Muscle layer of colon (tissue), 2 donors: ENCODE data around the gene PAN2.
"Not testable (repeated sequence)": the region's sequence is repeated elsewhere in the genome, so short reads cannot be mapped to it uniquely, and the experiment has no call there.

Source experiments
- H3K27ac ChIP-seq: one replicate; pipeline ENCODE4 v1.7.0; 2013; ENCODE audit warnings: low read depth, mild to moderate bottlenecking, low read length, moderate library complexity
- H3K27me3 ChIP-seq, 2 donors: one replicate each; pipeline ENCODE4 v1.7.0; 2013; ENCODE audit warnings: low read length in 2 of 2, mild to moderate bottlenecking in 2 of 2; ENCODE audit not compliant: insufficient read depth in 2 of 2, control insufficient read depth in 1 of 2
- H3K36me3 ChIP-seq: one replicate; pipeline ENCODE4 v1.7.0; 2013; ENCODE audit warnings: mild to moderate bottlenecking, low read length; ENCODE audit not compliant: insufficient read depth
- H3K4me1 ChIP-seq: one replicate; pipeline ENCODE4 v1.7.0; 2013; ENCODE audit warnings: mild to moderate bottlenecking, low read length; ENCODE audit not compliant: insufficient read depth
- H3K4me3 ChIP-seq, 2 donors: one replicate each; pipeline ENCODE4 v1.7.0; 2013; ENCODE audit warnings: low read length in 2 of 2, low read depth in 1 of 2, mild to moderate bottlenecking in 1 of 2, moderate library complexity in 1 of 2
- H3K9ac ChIP-seq: one replicate; pipeline ENCODE4 v1.7.0; 2013; ENCODE audit warnings: low read length
- H3K9me3 ChIP-seq: one replicate; pipeline ENCODE4 v1.7.0; 2013; ENCODE audit warnings: mild to moderate bottlenecking, low read length
- donor health status: abdominal sarcoma.
- donor health status: Adenocarcinoma of cecum.

The PAN2 gene

DNA sequence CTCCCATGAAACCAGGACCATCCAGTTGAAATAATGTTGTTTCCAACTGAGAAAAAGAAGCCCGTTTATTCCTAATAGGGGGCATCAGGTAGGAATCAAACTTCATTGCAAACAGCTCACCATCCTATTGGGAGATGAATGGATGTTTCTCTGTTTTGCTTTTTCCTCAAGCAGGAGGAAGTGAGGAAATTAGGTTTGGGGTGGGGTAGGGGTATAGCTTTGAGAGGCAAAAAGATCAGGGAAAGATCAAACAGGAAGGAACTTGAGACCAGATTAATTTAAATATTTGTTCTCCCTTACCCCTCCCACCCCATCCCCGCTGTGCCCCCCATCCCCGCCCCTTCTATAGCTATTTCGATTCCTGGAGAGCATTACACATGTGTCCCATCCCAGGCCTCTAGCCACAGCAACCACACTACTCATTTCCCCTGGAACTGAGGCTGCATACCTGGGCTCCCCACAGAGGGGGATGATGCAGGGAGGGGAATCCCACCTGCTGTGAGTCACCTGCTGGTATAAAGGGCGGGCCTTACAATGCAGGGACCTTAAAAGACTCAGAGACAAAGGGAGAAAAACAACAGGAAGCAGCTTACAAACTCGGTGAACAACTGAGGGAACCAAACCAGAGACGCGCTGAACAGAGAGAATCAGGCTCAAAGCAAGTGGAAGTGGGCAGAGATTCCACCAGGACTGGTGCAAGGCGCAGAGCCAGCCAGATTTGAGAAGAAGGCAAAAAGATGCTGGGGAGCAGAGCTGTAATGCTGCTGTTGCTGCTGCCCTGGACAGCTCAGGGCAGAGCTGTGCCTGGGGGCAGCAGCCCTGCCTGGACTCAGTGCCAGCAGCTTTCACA is 4.7 kb upstream of the PAN2 start, which contains the start of gene IL23A:
Gene IL23A (plus strand): TSS at position 577 of the 850 bp plus-strand sequence. CDS start 161 bp downstream, at position 738.
- Histone ChIP-seq H3K9me3 (no peaks in the 10 kb centered on the region), H3K27ac (no peak within 1 kb of the TSS), H3K36me3 (peaks cover 13% of the 10 kb centered on the region)

DNA sequence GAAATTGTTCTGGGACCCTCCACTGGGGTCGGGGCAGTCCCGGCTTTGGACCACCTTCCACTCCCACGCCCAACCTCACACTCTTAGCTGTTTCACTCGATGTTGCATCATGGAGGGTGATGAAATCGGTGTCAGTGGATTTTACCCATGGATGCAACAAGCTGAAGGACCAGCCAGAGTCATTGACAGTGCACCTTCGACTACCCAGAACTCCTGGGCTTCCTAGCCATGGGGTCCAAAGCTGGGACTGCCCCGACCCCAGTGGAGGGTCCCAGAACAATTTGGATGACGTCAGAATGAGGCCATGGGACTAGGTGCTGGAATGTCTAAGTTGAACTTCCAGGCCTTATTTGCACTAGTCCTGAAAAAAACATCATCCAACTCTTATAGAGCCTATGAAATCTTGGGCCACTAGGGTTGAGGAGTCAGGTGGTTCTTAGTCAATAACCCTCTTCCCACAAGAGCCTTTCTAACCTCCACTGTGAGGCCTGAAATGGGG is 4.0 kb upstream of the PAN2 start:
- H3K9me3 ChIP-seq = no peaks in the 10 kb centered on the region
- H3K27me3 ChIP-seq = no peaks in the 10 kb centered on the region
- peaks cover 6% of the 10 kb centered on the region for H3K36me3 ChIP-seq
- no peak overlapping the region for H3K4me3 ChIP-seq
- peaks cover 11% of the 10 kb centered on the region for H3K4me1 ChIP-seq
- no peak overlapping the region for H3K27ac ChIP-seq
- H3K9ac ChIP-seq = no peak overlapping the region

More for the DNA sequence above, 4.7 kb upstream of the PAN2 start, which contains the start of gene IL23A:
- no peak within 1 kb of the TSS for H3K4me3 ChIP-seq
- H3K27me3 ChIP-seq = no peaks in the 10 kb centered on the region
- no peak within 1 kb of the TSS for H3K9ac ChIP-seq
- peaks cover 5% of the 10 kb centered on the region for H3K4me1 ChIP-seq

DNA sequence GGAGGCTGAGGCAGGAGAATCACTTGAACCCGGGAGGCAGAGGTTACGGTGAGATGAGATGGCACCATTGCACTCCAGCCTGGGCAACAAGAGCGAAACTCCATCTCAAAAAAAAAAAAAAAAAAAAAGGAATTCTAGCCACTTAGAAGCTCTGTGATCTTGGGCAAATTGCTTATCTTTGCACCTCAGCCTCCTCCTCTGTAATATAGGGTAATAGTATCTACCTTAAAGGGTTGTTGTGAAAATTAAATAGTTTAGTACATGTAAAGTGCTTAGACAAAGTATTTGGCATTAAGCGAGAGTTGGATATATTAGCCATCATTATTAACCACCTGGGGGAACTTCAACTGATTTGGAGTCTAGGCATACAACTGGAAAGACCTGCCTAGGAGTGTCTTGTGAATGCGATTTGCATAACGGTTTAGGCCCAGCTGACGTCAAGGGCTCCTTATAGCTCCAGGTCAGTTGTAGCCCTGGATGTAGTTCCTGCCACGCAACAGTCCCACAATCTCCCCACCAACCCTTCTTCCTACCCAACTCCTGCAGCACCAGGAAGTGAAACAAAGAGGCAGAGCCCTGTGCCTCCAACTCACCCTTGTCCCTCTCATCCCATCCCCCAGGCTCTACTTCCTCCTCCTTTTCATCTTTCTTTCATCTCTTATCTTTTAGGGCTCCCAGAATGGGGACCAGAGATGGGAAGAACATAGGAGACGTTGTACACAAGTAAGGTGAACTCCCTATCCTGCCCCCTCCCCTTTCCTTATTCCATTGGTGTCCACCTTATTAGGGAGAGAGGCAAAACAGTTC is 2.8 kb upstream of the PAN2 start:
- Histone ChIP-seq H3K4me3 (no peak overlapping the region), H3K9ac (no peak overlapping the region), H3K4me1 (peaks cover 14% of the 10 kb centered on the region), H3K36me3 (peaks cover 4% of the 10 kb centered on the region), H3K9me3 (no peaks in the 10 kb centered on the region), H3K27ac (no peak overlapping the region), H3K27me3 (no peaks in the 10 kb centered on the region)

DNA sequence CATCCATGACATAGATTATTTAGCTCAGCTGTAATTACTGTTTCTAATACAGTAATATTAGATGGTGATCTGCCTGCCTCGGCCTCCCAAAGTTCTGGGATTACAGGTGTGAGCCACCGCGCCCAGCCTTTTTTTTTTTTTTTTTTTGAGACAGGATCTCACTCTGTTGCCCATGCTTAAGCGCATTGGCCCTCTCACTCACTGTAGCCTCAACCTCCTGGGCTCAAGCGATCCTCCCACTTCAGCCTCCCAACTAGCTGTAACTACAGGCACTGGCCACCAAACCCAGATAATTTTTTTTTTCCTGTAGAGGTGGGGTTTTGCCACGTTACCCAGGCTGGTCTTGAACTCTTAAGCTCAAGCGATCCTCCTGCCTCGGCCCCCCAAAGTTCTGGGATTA is 1.7 kb upstream of the PAN2 start:
- H3K9me3 ChIP-seq, H3K36me3 ChIP-seq, H3K4me3 ChIP-seq, H3K27me3 ChIP-seq, H3K9ac ChIP-seq, H3K27ac ChIP-seq: not testable (repeated sequence)
- H3K4me1 ChIP-seq = peaks cover 14% of the 10 kb centered on the region

DNA sequence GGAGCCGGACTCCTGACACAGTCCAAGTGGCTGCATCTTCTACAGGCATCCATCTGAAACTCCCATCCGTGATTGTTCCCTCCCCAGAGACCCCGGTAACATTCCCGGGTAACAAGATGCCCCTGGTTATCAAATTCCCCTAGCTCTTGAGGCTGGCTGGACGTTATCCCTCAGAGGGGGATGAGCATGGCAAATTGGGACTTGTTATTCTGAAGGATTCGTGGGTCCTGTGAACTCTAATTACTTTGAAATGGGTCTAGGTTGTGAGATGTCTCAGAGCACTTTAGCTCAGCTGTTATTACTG is 642 bp upstream of the PAN2 start:
- H3K9ac ChIP-seq = peak overlapping the region; percentile 86
- H3K36me3 ChIP-seq = no peaks in the 10 kb centered on the region

DNA sequence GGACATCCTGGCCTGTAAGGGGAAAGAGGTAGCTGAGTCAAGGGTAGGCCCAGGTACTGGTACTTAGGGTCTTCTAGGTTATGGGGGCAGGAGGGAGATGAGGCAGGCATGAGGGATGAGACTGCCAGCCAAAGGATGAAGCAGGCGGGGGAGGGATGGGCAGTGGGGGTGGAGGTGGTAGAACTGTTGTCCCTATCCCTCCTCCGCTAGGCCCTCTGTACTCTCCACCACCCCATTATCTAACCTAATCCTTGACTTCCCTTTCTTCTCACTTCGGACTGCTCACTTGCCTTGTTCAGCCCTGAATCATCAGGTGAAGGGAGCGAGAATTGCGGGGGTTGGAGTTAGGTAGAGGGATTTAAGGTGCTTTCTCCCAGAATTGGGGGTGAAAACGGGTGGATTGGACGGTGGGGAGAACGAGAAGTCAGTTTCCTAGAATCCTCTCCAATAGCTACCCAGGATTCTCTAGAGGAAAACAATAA is 562 bp downstream of the PAN2 start:
- no peaks in the 10 kb centered on the region for H3K9me3 ChIP-seq

More for the DNA sequence above, 642 bp upstream of the PAN2 start:
- Histone ChIP-seq H3K9me3 (no peaks in the 10 kb centered on the region), H3K27me3 (no peaks in the 10 kb centered on the region), H3K4me1 (peaks cover 14% of the 10 kb centered on the region), H3K27ac (peak overlapping the region; percentile 98), H3K4me3 (peak overlapping the region; percentile 44 to 90)

DNA sequence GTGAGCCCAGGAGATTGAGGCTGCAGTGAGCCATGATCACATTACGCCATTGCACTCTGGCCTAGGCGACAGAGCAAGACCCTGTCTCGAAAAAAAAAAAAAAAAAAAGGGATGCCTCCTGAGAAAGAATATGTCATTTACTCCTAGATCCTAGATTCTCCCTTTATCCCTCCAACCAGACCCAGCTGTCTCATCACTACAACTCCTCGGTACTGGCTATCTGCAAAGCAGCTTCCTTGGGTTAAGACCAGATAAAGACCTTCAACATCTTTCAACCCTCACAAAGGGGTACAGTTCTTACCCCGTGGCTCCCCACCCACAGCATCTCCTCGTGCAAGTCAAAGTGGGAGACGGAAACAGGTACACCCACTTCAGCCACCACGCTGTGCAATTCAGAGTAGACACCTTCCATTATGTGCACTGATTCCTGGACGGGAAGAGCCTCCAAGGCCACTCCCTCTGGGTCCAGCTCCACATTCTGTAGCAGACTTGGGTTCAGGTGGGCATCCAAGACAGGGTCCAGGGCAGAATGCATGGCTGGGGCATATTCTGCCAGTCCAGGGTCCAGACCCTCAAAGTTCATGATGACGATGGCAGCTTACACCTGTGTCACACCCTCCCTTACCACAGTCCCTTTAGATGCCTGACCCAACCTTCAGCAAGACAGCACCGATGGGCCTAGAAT is 1.1 kb downstream of the PAN2 start:
- peak overlapping the region; percentile 98 for H3K27ac ChIP-seq
- no peaks in the 10 kb centered on the region for H3K27me3 ChIP-seq
- no peaks in the 10 kb centered on the region for H3K9me3 ChIP-seq
- peak overlapping the region; percentile 86 for H3K9ac ChIP-seq
- H3K4me1 ChIP-seq = peaks cover 14% of the 10 kb centered on the region
- peak overlapping the region; percentile 47 to 90 for H3K4me3 ChIP-seq
- H3K36me3 ChIP-seq = peaks cover 7% of the 10 kb centered on the region

More for the DNA sequence above, 562 bp downstream of the PAN2 start:
- Histone ChIP-seq H3K4me1 (peaks cover 14% of the 10 kb centered on the region), H3K27me3 (no peaks in the 10 kb centered on the region), H3K9ac (peak overlapping the region; percentile 86), H3K27ac (peak overlapping the region; percentile 98), H3K36me3 (peaks cover 2% of the 10 kb centered on the region), H3K4me3 (peak overlapping the region; percentile 47 to 90)

DNA sequence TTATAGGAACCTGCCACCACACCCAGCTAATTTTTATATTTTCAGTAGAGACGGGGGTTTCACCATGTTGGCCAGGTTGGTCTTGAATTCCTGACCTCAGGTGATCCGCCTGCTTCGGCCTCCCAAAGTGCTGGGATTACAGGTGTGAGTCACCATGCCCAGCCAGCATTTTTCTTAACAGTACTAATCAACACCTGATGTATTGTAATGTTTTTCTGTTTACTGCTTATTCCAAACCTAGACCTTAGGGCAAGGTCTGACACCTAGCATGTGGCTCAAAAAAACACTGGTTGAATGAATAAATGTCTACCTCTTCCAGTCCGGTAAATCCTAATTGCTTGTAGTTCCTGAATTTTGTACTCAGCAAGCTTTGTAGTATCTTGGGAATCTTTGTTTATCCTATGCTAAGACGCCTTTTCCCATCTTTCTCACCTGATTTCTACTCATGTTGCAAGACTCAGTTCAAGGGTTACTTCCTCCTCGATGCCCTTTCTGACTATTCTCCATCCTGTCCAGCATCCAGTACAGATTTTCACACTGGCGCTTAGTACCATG is 2.8 kb downstream of the PAN2 start:
- no peak overlapping the region for H3K27ac ChIP-seq
- no peaks in the 10 kb centered on the region for H3K27me3 ChIP-seq
- H3K36me3 ChIP-seq = peaks cover 24% of the 10 kb centered on the region
- H3K9me3 ChIP-seq = no peaks in the 10 kb centered on the region
- H3K4me1 ChIP-seq = peaks cover 14% of the 10 kb centered on the region
- H3K9ac ChIP-seq = no peak overlapping the region
- H3K4me3 ChIP-seq = no peak overlapping the region

DNA sequence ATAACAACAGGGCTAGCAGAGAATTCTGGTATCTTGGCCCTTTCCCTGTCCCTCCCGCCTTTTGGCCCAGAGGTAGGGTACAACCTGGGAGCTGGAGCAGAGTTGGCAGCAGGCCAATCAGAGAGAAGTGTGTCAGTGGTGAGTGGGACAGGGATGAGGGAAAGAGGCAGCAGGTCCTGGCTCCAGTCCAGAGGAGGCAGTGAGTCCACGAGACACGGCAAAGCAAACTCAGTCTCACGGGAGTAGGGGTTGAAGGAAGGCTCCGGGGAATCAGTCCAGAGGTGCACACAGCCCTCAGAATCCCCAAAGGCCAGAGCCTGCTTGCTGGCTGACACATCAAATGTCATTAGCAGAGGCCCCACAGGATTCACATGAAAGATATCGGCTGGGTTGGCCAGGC is 7.3 kb downstream of the PAN2 start:
- H3K4me3 ChIP-seq = no peak overlapping the region
- no peaks in the 10 kb centered on the region for H3K9me3 ChIP-seq
- no peaks in the 10 kb centered on the region for H3K27me3 ChIP-seq
- H3K27ac ChIP-seq = no peak overlapping the region
- peaks cover 67% of the 10 kb centered on the region for H3K36me3 ChIP-seq
- H3K4me1 ChIP-seq = no peaks in the 10 kb centered on the region
- no peak overlapping the region for H3K9ac ChIP-seq

DNA sequence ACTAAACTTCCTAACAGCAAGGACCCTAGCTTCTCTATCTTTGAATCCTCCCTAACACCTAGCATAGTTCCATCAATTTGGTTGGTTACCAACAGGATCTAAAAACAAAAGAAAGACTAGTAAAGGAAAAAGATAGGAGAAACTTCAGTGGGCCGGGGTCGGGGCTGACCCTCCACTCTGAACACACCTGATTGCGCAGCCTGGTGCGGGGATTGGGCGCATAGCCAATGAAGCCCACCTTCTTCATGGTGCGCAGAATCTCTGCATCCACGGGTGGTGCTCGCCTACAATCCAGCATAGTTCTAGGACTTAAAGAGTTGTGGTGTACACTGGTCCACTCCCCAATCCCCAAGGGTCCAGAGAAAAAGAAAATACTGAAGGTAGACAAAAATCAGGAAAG is 7.7 kb downstream of the PAN2 start:
- Histone ChIP-seq H3K36me3 (peaks cover 67% of the 10 kb centered on the region), H3K9ac (no peak overlapping the region), H3K27me3 (no peaks in the 10 kb centered on the region), H3K4me3 (no peak overlapping the region), H3K27ac (no peak overlapping the region), H3K9me3 (no peaks in the 10 kb centered on the region), H3K4me1 (no peaks in the 10 kb centered on the region)

DNA sequence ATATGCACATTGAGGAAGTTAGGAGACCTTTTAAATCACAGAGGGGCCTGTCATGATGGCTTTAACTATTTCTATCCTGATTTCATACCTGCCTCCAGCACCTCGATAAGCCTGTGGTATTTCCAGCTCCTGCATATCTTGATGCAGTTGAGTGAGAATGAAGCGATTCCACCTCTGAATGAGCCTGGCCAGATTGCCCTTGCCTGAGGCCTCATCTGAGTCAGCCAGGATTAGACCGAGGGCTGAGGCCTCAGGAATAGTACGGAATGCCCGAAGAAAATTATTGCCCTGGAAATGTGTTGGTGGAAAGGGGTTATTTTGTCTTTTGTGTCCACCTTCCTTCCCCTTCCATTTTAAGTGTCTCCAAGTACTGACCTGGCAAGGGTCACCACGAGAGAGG is 9.6 kb downstream of the PAN2 start:
- no peaks in the 10 kb centered on the region for H3K27me3 ChIP-seq

More for the DNA sequence above, 9.6 kb downstream of the PAN2 start:
- H3K27ac ChIP-seq = no peak overlapping the region
- no peaks in the 10 kb centered on the region for H3K4me1 ChIP-seq
- no peaks in the 10 kb centered on the region for H3K9me3 ChIP-seq
- H3K36me3 ChIP-seq = peaks cover 77% of the 10 kb centered on the region
- H3K9ac ChIP-seq = no peak overlapping the region
- no peak overlapping the region for H3K4me3 ChIP-seq
